NCI-H226 (cell line): ENCODE data around the gene ZNF697.
"Not testable (repeated sequence)": the region's sequence is repeated elsewhere in the genome, so short reads cannot be mapped to it uniquely, and the experiment has no call there.

Experiments used
- DNase-seq: peaks from one replicate; pipeline ENCODE4 v3.0.0-alpha.2; 2015

ZNF697 gene

DNA sequence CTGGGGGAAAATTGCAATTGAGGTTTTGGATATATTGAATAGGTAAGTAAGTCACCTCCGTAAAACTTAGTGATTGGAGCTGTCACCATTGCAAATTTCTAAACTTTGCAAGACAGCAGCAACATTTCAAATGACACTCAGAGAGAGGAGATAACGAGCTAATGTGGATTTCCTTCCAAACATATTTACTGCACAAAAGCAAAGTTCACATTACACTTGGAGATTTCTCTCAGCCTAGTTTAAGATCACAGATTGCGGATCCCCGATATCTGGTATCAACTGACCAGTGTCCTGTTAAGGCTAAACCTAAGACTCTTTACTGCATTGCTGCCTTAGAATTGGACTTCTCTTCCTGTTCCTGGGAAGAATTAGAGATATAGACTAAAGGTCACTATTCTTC lies 47.5 kb downstream of the ZNF697 start:
- DNase-seq, result no peak

DNA sequence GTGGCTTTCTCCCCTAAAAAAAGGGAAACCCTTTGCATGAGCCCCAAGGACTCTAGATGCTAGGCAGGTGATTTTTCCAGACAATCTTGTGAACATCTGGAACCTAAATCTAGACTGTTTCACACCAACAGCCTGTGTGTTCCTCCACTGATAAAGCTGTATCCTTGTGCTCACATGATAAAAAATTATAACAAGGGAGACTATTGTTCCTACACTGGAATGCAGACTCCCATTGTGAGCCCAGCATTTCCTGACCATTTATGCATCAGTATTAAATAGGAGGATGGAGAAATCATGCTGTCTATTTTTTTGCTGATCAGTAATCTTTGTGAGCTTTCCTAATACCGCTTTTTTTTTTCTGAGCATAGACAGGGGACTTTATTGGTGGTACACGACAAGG lies 52.5 kb downstream of the ZNF697 start:
- no peak for DNase-seq

DNA sequence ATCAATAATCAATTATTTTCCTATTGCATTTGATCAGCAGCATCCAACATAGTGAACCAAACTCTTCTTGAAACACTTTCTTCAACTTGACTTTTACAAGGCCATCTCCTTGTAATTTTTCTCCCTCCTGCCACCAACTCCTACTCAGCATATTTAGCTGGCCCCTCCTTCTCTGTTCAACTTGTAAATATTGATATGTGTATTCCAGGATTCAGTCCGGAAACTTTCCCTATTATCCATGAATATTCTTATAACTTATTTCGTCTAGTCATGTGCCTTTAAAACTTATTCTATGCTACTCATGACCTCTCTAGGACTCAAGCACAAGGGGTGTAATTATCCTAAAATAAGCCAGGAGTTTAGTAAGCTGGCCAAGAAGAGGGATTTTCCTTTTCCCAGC lies 52.9 kb downstream of the ZNF697 start:
- no peak for DNase-seq

DNA sequence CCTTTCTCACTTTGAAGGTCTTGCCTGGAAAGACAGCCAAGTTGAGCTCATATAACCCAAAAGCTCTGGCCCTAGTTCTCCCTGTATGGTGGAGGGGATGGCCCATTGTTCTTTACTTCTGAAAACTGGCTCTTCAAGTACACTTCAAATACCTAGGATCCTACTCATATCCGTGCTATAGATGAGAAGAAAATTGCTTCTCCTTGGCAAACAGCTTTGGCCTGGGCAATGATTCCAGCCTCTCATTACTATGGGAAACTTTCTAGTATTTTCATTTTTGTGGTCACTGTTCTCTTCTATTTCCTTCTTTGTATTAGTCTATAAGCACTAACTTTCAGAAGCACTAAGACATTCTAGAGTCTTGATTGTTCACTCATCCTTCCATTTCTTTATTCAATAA lies 53.7 kb downstream of the ZNF697 start:
- no peak for DNase-seq

DNA sequence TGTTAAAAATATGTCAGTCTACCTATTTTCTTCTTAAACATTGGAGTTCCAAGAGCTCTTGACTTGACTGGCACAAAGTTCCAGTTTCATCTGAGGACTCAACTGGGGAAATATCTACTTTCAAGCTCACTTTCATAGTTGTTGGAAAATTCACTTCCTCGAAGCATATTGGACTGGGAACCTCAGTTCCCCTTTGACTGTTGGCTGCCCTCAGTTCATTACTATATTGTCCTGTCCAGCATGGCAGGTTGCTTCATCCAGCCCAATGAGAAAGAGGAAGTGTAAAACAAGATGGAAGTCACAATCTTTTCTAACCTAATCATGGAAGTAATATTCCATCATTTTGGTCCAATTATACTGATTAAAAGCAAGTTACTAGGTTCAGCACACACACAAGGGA lies 54.3 kb downstream of the ZNF697 start:
- no peak for DNase-seq

DNA sequence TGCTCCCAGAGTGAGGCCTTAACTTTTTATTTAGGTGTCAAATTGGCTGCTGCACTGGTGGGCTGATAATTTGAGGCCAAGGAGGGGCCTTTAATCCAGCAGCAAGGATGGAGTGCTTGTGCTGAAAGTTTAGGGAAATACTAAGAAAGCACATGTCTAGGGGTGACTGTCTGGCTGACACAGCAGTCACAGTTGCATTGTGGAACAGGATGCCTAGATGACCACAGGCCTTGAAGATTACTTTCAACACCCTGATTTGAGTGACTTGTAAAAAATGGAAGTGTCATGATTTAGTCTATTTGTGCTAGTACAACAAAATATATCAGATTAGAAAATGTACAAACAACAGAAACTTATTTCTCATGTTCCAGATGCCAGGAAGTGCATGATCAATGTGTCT lies 57.7 kb downstream of the ZNF697 start:
- DNase-seq, result no peak

DNA sequence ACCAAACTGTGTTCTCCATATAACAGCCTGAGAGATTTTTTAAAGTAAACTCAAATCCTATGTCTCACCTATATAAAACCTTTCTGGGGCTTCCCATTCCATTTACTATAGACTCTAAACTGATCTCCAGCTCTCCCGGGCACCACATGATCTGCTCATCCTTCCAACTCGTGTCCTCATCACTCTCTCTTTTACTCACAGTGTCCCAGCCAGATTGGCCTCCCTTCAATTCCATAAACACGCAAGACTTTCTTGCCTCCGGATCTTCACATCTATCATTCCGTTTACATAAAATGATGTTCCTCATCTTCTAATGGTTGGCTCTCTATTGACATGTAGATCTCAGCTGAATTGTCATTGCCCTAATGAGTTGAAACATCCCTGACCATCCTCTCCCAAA lies 59.4 kb downstream of the ZNF697 start:
- DNase-seq, result no peak

DNA sequence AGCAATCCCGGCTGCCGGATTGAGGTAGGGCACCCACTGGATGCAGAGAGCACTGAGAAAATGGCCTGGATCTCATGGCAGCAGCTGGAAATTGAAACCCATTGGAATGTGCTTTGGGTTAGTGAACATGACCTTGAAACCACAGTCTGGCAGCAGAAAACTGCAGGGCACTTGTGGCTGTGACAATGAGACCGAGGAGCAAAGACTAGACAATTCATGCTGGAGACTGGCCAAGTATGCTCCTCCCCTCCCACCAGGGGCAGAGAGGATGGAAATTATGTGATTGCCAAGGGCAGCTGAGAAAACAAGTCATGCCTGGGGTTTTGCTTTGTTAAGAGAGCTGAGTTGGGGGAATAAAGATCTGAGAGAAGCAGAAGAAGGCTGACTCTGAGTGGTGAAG lies 60.7 kb downstream of the ZNF697 start:
- no peak for DNase-seq

DNA sequence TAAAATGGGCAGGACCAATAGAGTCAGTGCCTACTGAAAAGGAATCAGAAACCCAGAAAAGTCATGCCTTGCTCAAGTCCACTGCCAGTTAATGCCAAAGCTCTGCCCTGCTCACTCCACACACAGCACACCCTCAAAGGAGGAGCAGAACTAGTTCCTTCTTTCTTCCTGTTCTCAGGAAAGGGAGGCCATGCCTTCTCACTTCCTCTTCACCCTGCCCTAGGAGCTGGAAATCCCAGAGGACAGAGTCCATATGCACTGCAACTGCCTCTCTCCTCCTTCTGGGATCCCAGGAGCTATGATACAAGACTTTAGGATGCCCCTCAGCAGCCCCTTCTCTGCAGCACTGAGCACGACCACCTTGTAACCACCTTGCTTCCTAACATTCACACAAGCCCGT lies 62.3 kb downstream of the ZNF697 start:
- DNase-seq, result not testable (repeated sequence)

DNA sequence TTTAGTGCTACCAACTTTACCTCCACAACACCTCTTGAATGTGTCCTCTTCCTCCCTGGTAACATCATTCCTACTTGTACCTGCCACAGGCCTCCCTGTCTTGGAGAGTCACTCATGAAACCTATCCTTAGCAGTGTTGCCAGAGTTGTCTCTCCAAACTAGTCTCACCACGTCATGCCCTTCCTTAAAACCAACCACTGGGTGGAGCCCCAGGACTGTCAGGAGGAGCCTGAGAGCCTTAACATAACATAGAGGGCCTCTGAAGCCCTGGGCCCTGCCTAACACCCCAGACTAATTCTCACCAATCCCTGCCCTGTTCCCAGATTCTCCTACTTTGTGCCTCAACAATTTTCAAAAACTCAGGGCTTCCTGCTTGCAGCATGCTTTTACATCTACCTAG lies 65.3 kb downstream of the ZNF697 start:
- DNase-seq, result peak; percentile 60

DNA sequence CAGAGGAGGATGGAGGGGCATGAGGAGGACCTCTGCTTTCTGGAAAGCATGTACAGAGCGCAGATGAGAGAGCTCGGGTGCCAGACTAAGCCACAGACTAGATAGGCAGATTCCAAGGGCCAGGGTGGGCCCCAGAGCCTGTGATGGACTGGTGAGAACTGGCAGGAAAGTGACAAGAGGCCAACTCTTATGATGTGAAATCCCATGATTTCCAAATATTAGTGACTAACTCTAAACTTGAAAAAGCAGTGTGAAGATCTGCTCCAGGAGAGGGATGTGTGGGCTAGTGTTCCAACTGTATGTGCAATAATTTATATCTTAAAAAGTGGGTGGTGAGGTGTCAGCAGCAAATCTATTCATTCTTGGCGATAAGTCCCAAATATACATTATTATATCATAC lies 67.0 kb downstream of the ZNF697 start:
- DNase-seq, result not testable (repeated sequence)

DNA sequence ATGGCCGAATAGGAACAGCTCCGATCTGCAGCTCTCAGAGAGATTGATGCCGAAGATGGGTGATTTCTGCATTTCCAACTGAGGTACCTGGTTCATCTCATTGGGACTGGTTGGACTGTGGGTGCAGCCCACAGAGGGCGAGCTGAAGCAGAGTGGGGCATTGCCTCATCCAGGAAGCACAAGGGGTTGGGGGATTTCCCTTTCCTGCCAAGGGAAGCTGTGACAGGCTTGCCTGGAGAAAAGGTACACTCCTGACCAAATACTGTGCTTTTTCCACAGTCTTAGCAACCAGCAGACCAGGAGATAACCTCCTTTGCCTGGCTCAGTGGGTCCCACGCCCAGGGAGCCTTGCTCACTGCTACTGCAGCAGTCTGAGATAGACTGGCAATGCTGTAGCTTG lies 74.2 kb downstream of the ZNF697 start:
- no peak for DNase-seq

DNA sequence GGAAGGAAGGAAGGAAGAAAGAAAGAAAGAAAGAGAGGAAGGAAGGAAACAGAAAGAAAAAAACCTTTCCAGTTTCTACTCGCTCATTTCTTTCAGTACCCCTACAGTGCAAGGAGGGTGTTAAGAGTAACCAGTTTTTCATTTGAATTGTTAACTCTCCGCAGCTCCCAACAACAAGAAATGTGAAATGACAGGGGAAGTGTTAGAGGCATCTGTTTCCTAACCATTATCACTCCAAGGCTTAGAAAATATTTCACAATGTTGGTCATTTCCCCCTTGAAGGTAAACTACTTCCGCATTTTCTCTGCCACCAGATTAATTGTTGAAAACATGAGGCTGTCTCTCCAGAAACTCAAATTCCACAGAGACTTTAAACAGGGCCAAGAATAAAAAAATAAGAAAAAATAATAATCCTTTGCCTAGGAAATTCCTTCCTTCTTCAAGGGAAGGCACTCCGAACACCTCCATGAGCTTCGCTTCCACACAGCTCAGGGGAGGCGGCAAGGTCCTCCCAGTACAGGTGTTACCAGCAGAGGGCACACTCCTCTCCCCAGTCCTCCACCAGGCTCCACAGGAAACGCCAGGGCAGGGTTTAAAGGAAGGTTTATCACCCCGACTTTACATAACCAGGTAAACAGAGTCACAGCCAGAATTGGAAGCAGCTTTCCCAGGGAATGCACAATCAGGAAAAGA lies 78.0 kb downstream of the ZNF697 start:
- DNase-seq, result not testable (repeated sequence)
